ENCODE results near the gene FXYD6. TPM values are rescaled to one million over a fixed set of nuclear protein-coding genes. Genes with fewer than 3 reads are reported as not detected.

Gene FXYD6
- total and polyA plus RNA-seq, 8 donors, result 2.7 to 48.0 (median 8.9) TPM

DNA sequence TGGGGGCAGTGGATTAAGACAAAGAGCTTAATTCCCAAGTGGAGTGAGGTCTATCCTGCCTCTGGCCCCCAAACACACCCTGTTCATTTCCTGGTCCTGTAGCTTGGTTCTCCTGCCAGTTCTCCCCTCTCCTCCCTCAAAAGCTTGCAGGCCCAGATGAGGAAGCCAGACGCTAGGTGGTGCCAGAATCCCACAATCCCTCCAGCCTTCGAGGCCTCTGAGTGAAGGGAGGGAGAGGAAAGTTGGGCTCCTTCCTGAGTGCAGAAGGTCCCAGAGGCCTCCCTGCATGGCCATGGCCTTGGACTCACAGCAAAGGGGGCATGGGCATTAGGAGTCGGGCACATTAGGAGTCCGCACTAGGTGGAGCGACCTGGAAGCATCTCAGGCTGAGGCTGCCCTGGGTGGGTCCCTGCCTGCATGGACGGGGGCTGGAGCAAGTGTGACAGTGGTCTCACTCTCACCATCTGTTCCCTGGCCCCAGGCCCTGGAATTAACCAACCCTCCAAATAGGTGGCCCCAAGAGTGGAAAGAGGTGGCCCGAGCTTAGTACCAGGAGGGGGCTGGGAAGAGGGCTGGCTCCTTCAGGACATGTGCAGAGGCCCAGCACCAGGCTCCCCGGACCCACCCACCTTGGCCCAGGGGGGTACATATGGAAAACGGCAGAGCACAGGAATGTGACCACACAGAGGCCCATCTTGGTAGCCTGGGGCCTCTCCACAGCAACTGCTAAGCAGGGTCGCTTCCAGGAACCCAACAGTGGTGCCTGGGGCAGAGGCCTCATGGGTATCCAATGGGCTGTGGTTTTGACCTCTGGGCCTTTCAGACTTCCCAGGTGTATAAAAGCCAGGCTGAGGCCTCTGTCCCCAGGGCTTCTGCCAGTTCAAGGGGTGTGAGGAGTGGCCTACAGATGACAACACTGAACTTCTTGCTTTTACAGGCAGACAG, 57.1 kb downstream of the FXYD6 start:
- Histone ChIP-seq H3K9me3 (no peaks in the 10 kb centered on the region), H3K4me3 (no peak overlapping the region), H3K27me3 (no peaks in the 10 kb centered on the region), H3K36me3 (no peaks in the 10 kb centered on the region), H3K27ac (peak overlapping the region in 3 of 4 donors; percentile 62 to 91 (median 89)), H3K4me1 (peaks cover 14 to 33% (median 26%) of the 10 kb centered on the region in 3 donors)
- DNase-seq (peak in 5 of 6 donors; percentile 59 to 77 (median 67)), ATAC-seq (peak; percentile 21 to 36 (median 32)), FAIRE-seq (no peak)
- 50 to 60% methylated on average over 9 to 10 of the region's 10 CpGs for WGBS, 2 donors
- intact Hi-C loops (cut with DNase I), result no loop called here
- peak; percentile 14 to 24 (median 22) for TF ChIP-seq CTCF (IDR thresholded peaks at IDR 0.05)

- peak overlapping the region in 3 of 4 donors; percentile 62 to 91 (median 89) for H3K27ac ChIP-seq
- intact Hi-C loops (cut with DNase I), result no loop called here
- no peaks in the 10 kb centered on the region for H3K36me3 ChIP-seq
- DNase-seq (peak in 2 of 6 donors; percentile 41 to 55), FAIRE-seq (no peak), ATAC-seq (peak in 3 of 4 donors; percentile 2 to 17 (median 11))
- 45 to 53% methylated on average over 9 of the region's 9 CpGs for WGBS, 2 donors
- peaks cover 14 to 35% (median 29%) of the 10 kb centered on the region in 3 donors for H3K4me1 ChIP-seq
- H3K9me3 ChIP-seq, result no peaks in the 10 kb centered on the region
- no peaks in the 10 kb centered on the region for H3K27me3 ChIP-seq
- H3K4me3 ChIP-seq, result no peak overlapping the region
- TF ChIP-seq CTCF (IDR thresholded peaks at IDR 0.05), result no peak
Measured at GRCh38 chr11:117818041-117818873, 58.2 kb downstream of the FXYD6 start.

DNA sequence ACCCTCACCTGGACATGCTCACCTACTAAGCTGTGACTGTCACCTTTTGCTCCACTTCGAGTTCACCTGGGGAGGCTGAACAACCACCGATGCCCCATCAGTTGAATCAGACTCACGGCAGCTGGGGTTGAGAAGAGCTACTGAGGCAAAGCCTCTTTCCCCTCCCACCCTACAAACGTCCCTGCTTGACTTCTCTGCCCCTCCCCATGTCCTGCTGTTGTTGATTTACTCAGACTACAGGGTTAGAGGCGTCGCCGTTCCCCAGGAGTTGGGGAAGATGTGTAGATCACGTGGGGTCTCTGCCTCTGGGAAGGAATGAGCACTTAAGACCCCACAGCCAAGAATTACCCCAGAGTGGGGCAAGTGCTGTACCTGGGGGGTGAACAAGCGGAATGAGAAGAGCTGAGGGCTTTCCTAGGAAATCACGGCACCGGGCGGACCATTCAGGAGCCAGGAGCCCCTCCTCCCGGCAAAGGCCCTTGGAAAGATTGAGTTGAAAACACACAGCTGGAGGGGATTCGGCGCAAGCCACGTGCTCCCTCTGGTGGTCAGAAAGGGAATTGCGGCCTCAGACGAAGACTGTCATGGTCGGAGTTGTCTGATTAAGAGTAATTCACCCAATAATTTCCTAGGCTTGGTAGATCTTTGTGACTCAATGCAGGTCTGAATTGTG, 59.0 kb downstream of the FXYD6 start:
- H3K36me3 ChIP-seq, result no peaks in the 10 kb centered on the region
- H3K27ac ChIP-seq, result peak overlapping the region; percentile 64 to 91 (median 82)
- DNase-seq (peak; percentile 66 to 94 (median 82)), FAIRE-seq (no peak), ATAC-seq (peak; percentile 47 to 72 (median 61))
- peaks cover 14 to 35% (median 29%) of the 10 kb centered on the region in 3 donors for H3K4me1 ChIP-seq
- intact Hi-C loops (cut with DNase I), result no loop called here
- no peak overlapping the region for H3K4me3 ChIP-seq
- peak; percentile 99 to 100 (median 100) for TF ChIP-seq CTCF (IDR thresholded peaks at IDR 0.05)
- no peaks in the 10 kb centered on the region for H3K9me3 ChIP-seq
- H3K27me3 ChIP-seq, result no peaks in the 10 kb centered on the region
- 10 to 11% methylated on average over 19 of the region's 19 CpGs for WGBS, 2 donors

DNA sequence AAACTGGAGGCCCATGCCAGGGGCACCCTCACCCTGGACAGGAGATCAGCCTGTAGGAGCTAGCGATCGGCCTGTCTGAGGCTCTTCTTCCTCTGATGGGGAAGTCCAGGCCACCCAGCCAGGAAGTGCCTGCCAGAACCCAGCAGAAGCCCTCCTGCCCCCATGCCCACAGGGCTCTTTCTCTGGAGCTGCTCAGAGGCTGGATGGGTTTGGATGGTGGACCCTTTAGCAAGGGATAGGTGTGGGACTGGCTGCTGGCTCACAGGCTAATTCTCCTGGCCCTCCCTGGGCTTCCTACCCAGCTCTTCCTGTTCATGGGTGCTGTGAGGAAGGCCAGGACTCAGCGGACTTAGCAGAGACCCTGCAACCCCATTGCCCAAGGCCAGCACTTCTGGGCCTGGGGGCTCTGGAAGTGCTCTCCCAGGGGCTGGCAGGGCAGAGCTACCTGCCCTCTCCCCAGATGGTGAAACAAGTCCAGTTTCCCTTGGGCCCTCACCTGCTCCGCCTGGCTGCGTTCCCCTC, 59.6 kb downstream of the FXYD6 start:
- DNase-seq (no peak), ATAC-seq (peak in 3 of 4 donors; percentile 0 to 7 (median 3)), FAIRE-seq (no peak)
- no peak overlapping the region for H3K4me3 ChIP-seq
- H3K36me3 ChIP-seq, result no peaks in the 10 kb centered on the region
- 65 to 69% methylated on average over 5 of the region's 5 CpGs for WGBS, 2 donors
- peak overlapping the region; percentile 64 to 91 (median 82) for H3K27ac ChIP-seq
- no peak for TF ChIP-seq CTCF (IDR thresholded peaks at IDR 0.05)
- H3K27me3 ChIP-seq, result no peaks in the 10 kb centered on the region
- H3K4me1 ChIP-seq, result peaks cover 14 to 35% (median 29%) of the 10 kb centered on the region in 3 donors
- H3K9me3 ChIP-seq, result no peaks in the 10 kb centered on the region
- intact Hi-C loops (cut with DNase I), result no loop called here
